Limb (tissue), 2 donors: ENCODE measurements around the gene EPS8L3.

ENCODE experiments used
- DNase-seq, 2 donors: peaks; one replicate each; pipeline ENCODE4 v3.0.0-alpha.2; 2016; ENCODE audit errors: extremely low spot score in 2 of 2

The EPS8L3 gene

GRCh38 chr1:109739738-109740614 is 23.7 kb downstream of the EPS8L3 start:
- peak; percentile 75 to 92 for DNase-seq

DNA sequence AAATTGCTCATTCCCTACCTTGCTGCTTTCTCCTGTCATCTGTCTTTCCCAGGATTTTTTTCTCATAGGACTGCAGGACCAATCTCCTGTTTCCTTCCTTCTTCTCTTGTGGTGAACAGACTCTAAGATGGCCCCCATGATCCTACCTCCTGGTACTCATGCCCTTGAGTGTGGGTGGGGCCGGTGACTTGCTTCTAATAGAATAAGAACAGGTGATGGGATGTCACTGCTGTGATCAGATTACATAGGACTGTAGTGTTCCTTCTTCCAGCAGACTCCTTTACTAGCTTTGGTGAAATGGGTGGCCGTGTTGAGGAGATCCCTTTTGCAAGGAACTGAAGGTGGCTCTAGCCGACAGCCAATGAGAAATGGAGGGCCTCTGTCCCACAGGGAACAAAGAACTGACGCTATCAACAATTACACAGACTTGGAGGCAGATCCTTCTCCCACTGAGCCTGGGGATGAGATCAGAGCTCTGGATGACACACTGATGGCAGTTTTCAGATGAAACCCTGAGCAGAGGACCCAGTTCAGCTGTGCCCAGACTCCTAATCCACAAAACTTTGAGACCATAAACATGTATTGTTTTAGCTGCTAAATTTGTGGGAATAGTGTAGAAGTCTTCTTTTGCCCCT is 30.4 kb downstream of the EPS8L3 start:
- peak in 1 of 2 donors; percentile 12 for DNase-seq

DNA sequence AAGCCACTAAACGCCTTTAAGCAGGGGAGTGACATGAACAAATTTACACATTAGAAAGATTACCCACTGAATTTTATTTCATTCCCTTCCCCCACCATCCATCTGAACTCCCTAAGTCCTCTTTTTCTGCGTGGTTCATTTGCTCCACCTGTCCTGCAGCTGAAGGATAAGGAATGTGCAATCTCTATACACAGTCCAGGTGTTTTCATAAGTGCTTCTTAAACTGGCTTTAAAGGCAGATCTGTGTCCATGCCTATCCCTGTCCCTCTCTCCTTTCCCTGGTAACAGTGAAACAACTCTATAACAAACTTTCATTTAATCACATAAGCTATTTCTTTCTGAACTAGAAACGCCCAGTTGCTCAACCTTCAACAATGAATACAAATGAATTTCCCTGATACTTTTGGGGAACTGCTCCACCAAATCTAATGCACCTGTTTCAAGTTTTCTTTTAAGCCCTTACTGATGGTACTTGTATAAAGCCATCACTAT is 31.3 kb downstream of the EPS8L3 start:
- no peak for DNase-seq

GRCh38 chr1:109730666-109731065 is 33.1 kb downstream of the EPS8L3 start:
- DNase-seq, result no peak

DNA sequence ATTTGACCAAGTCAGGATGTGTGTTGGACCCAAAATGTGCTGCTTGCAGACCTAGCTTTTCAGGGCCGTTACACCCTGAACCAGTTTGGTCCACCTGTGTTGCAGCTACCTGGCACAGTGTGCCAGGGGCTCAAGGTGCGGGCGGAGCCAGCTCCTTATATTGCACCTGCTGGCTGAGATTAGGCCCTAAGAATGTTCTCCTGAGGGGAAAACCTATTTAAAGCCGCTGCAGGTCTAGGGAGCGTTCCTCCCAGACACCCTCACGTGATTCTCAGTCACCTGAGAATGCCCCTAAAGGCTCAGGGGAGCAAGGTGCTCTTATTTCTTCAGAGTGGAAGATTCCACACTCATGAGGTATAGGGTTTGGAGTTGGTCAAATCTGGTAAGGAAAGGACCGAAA is 34.9 kb downstream of the EPS8L3 start:
- DNase-seq, result no peak

DNA sequence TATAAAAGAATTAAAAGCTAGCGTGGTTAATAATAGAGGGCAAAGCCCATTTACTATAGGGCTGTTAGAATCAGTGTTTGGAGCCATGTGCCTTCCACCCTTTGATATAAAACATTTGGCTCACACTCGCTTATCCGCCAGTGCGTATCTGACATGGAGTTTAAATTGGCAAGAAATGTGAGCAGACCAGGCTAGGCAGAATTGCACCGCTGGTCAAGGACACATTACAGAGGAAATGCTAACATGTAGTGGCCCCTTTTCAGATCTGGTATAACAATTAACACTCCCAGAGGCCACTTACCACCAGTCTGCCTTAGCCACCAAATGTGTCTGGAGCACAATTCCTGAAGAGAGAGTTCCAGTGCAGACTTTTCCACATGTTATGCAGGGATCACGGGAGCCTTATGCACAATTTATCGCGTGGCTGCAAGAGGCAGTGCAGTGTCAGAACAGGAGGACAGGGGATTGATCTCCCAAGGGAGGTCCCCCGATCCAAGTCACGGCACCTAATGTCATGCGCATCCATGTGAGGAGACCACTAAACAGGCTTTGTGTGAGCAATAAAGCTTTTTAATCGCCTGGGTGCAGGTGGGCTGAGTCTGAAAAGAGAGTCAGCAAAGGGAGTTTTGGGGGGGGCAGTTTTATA is 36.9 kb downstream of the EPS8L3 start:
- DNase-seq, result no peak

- DNase-seq, result no peak
Measured at GRCh38 chr1:109726007-109726406, 37.7 kb downstream of the EPS8L3 start.

GRCh38 chr1:109725510-109725909 is 38.2 kb downstream of the EPS8L3 start:
- DNase-seq, result no peak

DNA sequence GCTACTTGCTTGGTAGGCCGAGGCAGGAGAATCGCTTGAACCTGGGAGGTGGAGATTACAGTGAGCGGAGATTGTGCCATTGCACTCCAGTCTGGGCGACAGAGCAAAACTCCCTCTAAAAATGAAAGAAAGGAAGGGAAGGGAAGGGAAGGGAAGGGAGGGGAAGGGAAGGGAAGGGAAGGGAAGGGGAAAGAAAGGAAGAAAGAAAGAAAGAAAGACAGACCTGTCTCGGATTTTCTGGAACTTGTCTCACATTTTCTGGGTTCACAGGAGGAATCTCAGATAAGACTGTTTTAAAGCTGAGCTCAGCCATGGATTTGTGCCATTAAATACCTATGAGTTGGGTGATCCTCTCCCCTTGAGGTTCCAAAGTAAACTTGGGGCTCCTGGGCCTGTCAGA is 38.8 kb downstream of the EPS8L3 start:
- DNase-seq, result no peak

DNA sequence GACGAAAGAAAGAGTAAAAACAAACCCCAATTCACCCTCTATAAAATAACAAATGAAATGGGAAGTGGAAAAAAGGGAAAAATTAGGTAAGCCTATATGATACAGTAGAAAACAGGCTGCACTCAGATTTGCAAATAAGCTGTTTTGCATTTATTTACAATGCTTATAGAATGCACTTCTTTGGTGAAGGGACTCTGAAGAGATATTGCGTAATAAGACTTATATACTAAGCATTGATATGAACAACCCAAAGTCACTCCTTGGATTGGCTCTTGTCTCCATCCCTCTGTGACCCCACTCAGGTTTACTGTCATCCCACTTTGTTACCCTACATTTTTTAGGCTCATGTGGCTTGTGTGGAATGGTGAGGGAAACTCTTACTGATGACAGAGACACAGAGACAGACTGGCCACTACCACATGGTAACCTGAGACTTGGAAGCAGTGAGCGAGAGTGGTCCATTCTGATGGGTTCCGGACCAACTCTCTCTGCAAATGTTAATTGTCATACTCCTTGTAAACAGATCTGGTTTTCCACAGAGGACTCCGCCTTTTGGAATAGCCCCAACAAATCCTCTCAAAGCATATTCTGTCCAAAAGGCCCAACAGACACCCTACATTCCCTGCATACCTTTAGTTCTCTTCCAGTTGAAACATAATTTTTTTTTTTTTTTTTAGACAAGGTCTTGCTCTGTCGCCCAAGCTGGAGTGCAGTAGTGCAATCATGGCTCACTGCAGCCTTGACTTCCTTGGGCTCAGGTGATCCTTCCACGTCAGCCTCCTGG is 40.6 kb downstream of the EPS8L3 start:
- no peak for DNase-seq

DNA sequence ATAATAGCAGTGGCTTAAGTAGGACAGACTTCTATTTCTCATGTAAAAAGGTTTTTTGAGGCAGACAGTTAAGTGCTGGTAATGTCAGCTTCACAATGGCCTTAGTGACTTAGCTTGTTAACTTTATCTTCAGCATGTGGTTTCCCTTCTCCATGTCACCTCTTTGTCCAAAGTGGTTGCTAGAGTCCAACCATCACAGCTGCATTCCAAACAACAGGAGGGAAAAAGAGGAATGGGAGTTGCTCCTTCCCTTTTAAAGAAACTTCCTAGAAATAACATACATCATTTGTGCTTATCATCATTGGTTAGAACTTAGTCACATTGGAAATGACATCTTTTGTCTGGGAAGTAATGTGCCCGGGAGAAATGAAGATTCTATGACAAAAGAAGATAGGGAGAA is 41.8 kb downstream of the EPS8L3 start:
- DNase-seq, result no peak

DNA sequence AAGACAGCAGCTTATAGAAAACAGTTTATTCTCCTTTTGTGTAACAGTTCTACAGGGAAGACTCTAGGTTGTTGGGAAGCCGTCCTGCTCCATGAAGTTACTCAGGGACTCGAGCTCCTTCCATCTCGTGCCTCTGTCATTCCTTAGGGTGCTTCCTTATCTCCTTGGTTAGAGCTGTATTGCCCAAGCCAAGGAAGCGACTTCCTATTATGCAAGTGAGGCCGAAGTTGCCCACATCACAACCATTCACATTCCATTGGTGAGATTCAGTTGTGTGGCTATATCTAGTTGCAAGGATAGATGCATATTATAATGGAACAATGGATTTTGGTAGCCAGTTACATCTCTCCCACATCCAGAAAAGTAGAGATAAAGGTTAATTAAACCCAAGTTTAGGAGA is 42.7 kb downstream of the EPS8L3 start:
- DNase-seq, result no peak

- no peak for DNase-seq
Measured at GRCh38 chr1:109719337-109719837, 44.3 kb downstream of the EPS8L3 start.

- DNase-seq, result no peak
Measured at GRCh38 chr1:109718495-109718894, 45.2 kb downstream of the EPS8L3 start.

- DNase-seq, result no peak
Measured at GRCh38 chr1:109717729-109718128, 46.0 kb downstream of the EPS8L3 start.

GRCh38 chr1:109716570-109717090 is 47.1 kb downstream of the EPS8L3 start:
- no peak for DNase-seq

DNA sequence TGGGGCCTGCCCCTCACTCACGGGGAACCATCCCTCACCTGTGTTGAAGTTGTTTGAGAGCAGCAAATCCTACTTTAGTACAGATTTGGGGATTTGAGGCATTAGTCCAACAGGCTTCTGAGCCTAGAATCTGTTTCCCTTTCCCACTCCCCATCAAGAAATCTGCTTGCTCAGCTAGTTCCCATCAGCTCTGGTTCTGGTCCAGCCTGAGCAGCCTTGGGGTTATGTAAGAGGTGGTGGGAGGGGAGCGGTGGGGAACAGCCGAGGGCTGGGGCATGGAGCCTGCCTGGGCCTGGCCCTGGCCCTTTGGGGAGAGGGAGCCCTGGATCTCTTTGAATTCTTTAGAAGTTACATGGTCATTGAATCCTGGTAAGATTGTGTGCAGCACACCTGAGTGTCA is 47.6 kb downstream of the EPS8L3 start:
- DNase-seq, result no peak

GRCh38 chr1:109714661-109715372 is 48.9 kb downstream of the EPS8L3 start:
- DNase-seq, result no peak

DNA sequence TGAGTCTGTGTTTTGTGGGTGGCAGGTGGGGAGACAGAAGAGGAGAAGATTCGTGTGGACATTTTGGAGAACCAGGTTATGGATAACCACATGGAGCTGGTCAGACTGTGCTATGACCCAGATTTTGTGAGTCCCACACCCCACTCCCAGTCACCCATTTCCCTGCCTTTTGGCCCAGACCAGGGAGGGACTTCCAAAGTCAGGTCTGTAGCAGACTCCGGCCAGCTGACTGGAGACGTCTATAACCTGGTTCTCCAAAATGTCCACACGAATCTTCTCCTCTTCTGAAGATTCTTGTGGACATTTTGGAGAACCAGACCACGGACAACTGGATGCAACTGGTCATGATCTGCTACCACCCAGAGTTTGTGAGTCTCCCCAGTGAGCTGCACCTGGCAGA is 50.1 kb downstream of the EPS8L3 start:
- no peak for DNase-seq

GRCh38 chr1:109712321-109712864 is 51.3 kb downstream of the EPS8L3 start:
- DNase-seq, result no peak
